WTC11 (cell line): ENCODE measurements around the gene CCAR1.

Experiments used
- AFF4 ChIP-seq: sonication (generic); formaldehyde crosslinking; IDR thresholded peaks from 2 replicates; pipeline ENCODE4 v1.8.1; 2023; ENCODE audit warnings: mild to moderate bottlenecking, missing genetic modification reagents, borderline replicate concordance
- ATF2 ChIP-seq: sonication (generic); formaldehyde crosslinking; IDR thresholded peaks from 2 replicates; pipeline ENCODE4 v1.8.1; 2022; ENCODE audit warnings: low read depth, missing genetic modification reagents, borderline replicate concordance
- ATF3 ChIP-seq: sonication (generic); formaldehyde crosslinking; conservative IDR thresholded peaks from 2 replicates; pipeline ENCODE4 v1.8.1; 2022; ENCODE audit warnings: mild to moderate bottlenecking, missing genetic modification reagents
- CTCF ChIP-seq: fragments of 200-600 bp; IDR thresholded peaks from 2 replicates; pipeline ENCODE4 v1.8.0; 2022; ENCODE audit warnings: antibody characterized with exemption
- GABPB1 ChIP-seq: sonication (generic); formaldehyde crosslinking; IDR thresholded peaks from 2 replicates; pipeline ENCODE4 v1.8.1; 2023; ENCODE audit warnings: mild to moderate bottlenecking, missing genetic modification reagents
- MYBL2 ChIP-seq: sonication (generic); formaldehyde crosslinking; IDR thresholded peaks from 2 replicates; pipeline ENCODE4 v1.8.1; 2023; ENCODE audit warnings: mild to moderate bottlenecking, moderate library complexity, missing genetic modification reagents
- USF1 ChIP-seq: sonication (generic); formaldehyde crosslinking; IDR thresholded peaks from 2 replicates; pipeline ENCODE4 v1.8.0; 2022; ENCODE audit warnings: mild to moderate bottlenecking, missing genetic modification reagents
- ZBTB21 ChIP-seq: sonication (generic); formaldehyde crosslinking; IDR thresholded peaks from 2 replicates; pipeline ENCODE4 v1.8.1; 2023; ENCODE audit warnings: mild to moderate bottlenecking, missing genetic modification reagents, borderline replicate concordance
- ZNF317 ChIP-seq: sonication (generic); formaldehyde crosslinking; IDR thresholded peaks from 2 replicates; pipeline ENCODE4 v1.8.1; 2023; ENCODE audit warnings: low read depth, mild to moderate bottlenecking, moderate library complexity, missing genetic modification reagents, borderline replicate concordance
- ZNF425 ChIP-seq: fragments of 250-450 bp; sonication (Bioruptor Pico); conservative IDR thresholded peaks from 2 replicates; pipeline ENCODE4 v1.9.0; 2021; ENCODE audit warnings: mild to moderate bottlenecking
- TF ChIP-seq, protein P1 (sequence below): sonication (generic); formaldehyde crosslinking; IDR thresholded peaks from 2 replicates; pipeline ENCODE4 v1.8.1; 2023; ENCODE audit warnings: mild to moderate bottlenecking, missing genetic modification reagents, moderate library complexity

- TF ChIP-seq ZNF317, result no peak
- TF ChIP-seq CTCF, result no peak
- no peak for TF ChIP-seq AFF4 (CRISPR knock-in tag)
- no peak for TF ChIP-seq ZBTB21 (CRISPR knock-in tag)
- no peak for TF ChIP-seq ATF3 (CRISPR knock-in tag)
- no peak for TF ChIP-seq ZNF425
- no peak for TF ChIP-seq GABPB1 (CRISPR knock-in tag)
- TF ChIP-seq, protein P1, sequence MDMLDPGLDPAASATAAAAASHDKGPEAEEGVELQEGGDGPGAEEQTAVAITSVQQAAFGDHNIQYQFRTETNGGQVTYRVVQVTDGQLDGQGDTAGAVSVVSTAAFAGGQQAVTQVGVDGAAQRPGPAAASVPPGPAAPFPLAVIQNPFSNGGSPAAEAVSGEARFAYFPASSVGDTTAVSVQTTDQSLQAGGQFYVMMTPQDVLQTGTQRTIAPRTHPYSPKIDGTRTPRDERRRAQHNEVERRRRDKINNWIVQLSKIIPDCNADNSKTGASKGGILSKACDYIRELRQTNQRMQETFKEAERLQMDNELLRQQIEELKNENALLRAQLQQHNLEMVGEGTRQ (CRISPR knock-in tag), result no peak
- no peak for TF ChIP-seq MYBL2 (CRISPR knock-in tag)
- TF ChIP-seq ATF2, result no peak
- TF ChIP-seq USF1 (CRISPR knock-in tag), result no peak
These were observed 75.6 kb downstream of the CCAR1 start for GRCh38 chr10:68796605-68797004.
